A549 (cell line): ENCODE data around the gene KCTD6.

Experiments
- CBX2 ChIP-seq: fragments of 200-600 bp; sonication (generic); IDR thresholded peaks from 2 replicates; pipeline ENCODE4 v1.6.1; 2016; ENCODE audit warnings: low read depth, mild to moderate bottlenecking, borderline replicate concordance
- CEBPB ChIP-seq, 2 experiments: fragments of >200 bp in 1 of 2; sonication (Bioruptor Twin) in 1 of 2; formaldehyde crosslinking in 1 of 2; IDR thresholded peaks; 2 replicates each; pipeline ENCODE4 v1.6.1; 2012 to 2016
- CHD2 ChIP-seq: fragments of 150-350 bp; IDR thresholded peaks from 2 replicates; pipeline ENCODE4 v1.6.1; 2014; ENCODE audit warnings: low read length; ENCODE audit not compliant: partially characterized antibody
- HOXA7 ChIP-seq: fragments of 250-450 bp; sonication (Bioruptor Pico); IDR thresholded peaks from 2 replicates; pipeline ENCODE4 v1.5.0; 2020; ENCODE audit warnings: mild to moderate bottlenecking, moderate library complexity
- JUNB ChIP-seq: fragments of >200 bp; sonication (Bioruptor Twin); formaldehyde crosslinking; IDR thresholded peaks from 2 replicates; pipeline ENCODE4 v1.6.1; 2016
- KDM5A ChIP-seq: fragments of 200-600 bp; sonication (generic); IDR thresholded peaks from 2 replicates; pipeline ENCODE4 v1.6.1; 2016; ENCODE audit warnings: antibody characterized with exemption, mild to moderate bottlenecking
- MAFK ChIP-seq: fragments of 450-650 bp; IDR thresholded peaks from 2 replicates; pipeline ENCODE4 v1.6.1; 2014; ENCODE audit not compliant: partially characterized antibody
- POLR2A ChIP-seq: IDR thresholded peaks from 2 replicates; pipeline ENCODE4 v1.6.1; 2012; ENCODE audit warnings: mild to moderate bottlenecking, low read length
- RFX5 ChIP-seq: fragments of 450-650 bp; IDR thresholded peaks from 2 replicates; pipeline ENCODE4 v1.7.1; 2014; ENCODE audit warnings: antibody characterized with exemption, mild to moderate bottlenecking, moderate library complexity
- ZC3H11A ChIP-seq: fragments of 450-650 bp; IDR thresholded peaks from 2 replicates; pipeline ENCODE4 v1.6.1; 2014; ENCODE audit warnings: antibody characterized with exemption, mild to moderate bottlenecking
- TF ChIP-seq, protein P1 (sequence below): fragments of >200 bp; sonication (Bioruptor Twin); formaldehyde crosslinking; IDR thresholded peaks from 3 replicates; pipeline ENCODE4 v1.5.1; 2016
- TF ChIP-seq, protein P2 (sequence below): IDR thresholded peaks from 2 replicates; pipeline ENCODE4 v1.6.1; 2012
- TF ChIP-seq, protein P3 (sequence below): IDR thresholded peaks from 2 replicates; pipeline ENCODE4 v1.6.1; 2012
- TF ChIP-seq, protein P4 (sequence below): fragments of 250-450 bp; sonication (Bioruptor Pico); IDR thresholded peaks from 2 replicates; pipeline ENCODE4 v1.5.0; 2021; ENCODE audit warnings: mild to moderate bottlenecking, moderate library complexity, borderline replicate concordance

DNA sequence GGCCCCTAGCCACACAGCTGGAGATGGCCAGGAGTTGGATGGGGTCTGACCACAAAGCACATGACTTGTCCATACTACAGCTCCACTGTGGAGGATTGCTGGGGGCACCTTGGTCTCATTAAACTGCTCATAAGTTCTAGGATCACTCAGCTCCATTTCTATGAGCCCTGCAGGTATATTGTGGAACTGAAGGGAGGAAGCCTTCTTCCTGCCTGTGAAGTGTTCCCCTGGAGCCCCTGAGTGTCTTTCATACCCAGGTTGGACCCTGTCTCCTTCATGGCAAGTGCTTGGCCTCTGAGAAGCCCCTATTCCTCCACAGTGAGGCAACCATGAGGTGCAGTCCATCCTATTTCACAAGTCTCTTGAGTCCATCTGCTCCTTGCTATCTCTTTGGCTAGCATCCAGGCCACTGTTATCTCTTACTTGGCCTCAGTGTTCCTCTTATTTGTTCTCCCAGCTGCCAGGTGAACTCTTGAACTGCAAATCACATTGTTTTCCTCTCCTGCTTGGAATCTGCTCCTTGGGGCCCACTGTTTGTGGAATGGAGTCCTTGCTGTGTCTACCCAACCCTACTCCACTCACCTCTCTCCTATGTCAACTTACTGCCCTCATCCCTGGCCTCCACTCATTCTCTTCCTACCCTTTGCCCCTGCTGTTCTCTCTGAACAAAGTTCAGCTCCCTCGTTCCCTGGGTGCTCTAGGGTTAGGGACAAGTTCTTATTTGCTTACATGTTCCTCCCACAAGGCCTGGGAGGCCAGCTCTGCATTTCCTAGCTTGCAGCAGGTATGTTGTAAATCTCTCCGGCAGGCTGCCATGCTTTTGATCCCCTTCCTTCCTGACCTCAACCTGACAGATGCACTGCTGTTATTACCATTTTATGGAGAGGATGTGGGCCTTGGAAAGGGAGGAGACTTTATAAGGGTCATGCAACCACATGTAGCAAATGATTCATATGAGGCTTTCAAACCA, 43.9 kb downstream of the KCTD6 start:
- TF ChIP-seq KDM5A = no peak
- TF ChIP-seq, protein P1, sequence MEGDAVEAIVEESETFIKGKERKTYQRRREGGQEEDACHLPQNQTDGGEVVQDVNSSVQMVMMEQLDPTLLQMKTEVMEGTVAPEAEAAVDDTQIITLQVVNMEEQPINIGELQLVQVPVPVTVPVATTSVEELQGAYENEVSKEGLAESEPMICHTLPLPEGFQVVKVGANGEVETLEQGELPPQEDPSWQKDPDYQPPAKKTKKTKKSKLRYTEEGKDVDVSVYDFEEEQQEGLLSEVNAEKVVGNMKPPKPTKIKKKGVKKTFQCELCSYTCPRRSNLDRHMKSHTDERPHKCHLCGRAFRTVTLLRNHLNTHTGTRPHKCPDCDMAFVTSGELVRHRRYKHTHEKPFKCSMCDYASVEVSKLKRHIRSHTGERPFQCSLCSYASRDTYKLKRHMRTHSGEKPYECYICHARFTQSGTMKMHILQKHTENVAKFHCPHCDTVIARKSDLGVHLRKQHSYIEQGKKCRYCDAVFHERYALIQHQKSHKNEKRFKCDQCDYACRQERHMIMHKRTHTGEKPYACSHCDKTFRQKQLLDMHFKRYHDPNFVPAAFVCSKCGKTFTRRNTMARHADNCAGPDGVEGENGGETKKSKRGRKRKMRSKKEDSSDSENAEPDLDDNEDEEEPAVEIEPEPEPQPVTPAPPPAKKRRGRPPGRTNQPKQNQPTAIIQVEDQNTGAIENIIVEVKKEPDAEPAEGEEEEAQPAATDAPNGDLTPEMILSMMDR = no peak
- no peak for TF ChIP-seq POLR2A
- TF ChIP-seq, protein P2, sequence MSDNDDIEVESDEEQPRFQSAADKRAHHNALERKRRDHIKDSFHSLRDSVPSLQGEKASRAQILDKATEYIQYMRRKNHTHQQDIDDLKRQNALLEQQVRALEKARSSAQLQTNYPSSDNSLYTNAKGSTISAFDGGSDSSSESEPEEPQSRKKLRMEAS = no peak
- TF ChIP-seq HOXA7 (CRISPR knock-in tag) = no peak
- TF ChIP-seq MAFK = no peak
- TF ChIP-seq, protein P3, sequence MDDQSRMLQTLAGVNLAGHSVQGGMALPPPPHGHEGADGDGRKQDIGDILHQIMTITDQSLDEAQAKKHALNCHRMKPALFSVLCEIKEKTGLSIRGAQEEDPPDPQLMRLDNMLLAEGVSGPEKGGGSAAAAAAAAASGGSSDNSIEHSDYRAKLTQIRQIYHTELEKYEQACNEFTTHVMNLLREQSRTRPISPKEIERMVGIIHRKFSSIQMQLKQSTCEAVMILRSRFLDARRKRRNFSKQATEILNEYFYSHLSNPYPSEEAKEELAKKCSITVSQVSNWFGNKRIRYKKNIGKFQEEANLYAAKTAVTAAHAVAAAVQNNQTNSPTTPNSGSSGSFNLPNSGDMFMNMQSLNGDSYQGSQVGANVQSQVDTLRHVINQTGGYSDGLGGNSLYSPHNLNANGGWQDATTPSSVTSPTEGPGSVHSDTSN = no peak
- no peak for TF ChIP-seq ZC3H11A
- TF ChIP-seq, protein P4, sequence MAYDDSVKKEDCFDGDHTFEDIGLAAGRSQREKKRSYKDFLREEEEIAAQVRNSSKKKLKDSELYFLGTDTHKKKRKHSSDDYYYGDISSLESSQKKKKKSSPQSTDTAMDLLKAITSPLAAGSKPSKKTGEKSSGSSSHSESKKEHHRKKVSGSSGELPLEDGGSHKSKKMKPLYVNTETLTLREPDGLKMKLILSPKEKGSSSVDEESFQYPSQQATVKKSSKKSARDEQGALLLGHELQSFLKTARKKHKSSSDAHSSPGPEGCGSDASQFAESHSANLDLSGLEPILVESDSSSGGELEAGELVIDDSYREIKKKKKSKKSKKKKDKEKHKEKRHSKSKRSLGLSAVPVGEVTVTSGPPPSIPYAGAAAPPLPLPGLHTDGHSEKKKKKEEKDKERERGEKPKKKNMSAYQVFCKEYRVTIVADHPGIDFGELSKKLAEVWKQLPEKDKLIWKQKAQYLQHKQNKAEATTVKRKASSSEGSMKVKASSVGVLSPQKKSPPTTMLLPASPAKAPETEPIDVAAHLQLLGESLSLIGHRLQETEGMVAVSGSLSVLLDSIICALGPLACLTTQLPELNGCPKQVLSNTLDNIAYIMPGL (CRISPR knock-in tag) = no peak
- TF ChIP-seq CEBPB (IDR thresholded peaks at IDR 0.05) = no peak
- no peak for TF ChIP-seq CHD2
- TF ChIP-seq RFX5 = no peak
- TF ChIP-seq JUNB = no peak
- no peak for TF ChIP-seq CBX2
